ENCODE results near the gene REC114.
"Not testable (repeated sequence)": the region's sequence is repeated elsewhere in the genome, so short reads cannot be mapped to it uniquely, and the experiment has no call there.

Gene REC114

GRCh38 chr15:73457334-73457733 is 14.4 kb downstream of the REC114 start:
- DNase-seq: no peak

DNA sequence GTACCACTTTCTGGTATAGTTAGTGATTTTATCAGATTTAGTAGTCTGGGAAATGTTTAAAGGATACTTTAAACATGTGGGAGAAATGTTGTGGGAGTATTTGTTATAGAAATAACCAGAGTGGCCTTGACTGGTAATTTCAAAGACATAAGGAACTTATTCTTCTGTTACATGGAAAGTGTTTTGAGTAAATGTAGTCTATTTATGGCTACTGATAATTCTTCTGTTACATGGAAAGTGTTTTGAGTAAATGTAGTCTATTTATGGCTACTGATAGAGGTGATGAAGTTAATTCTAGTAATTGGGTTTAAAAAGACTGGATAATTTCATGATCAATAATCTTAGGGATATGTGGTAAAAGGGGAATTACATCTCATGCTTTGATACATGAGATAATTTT is 17.7 kb downstream of the REC114 start:
- DNase-seq: no peak

GRCh38 chr15:73464602-73465001 is 21.6 kb downstream of the REC114 start:
- DNase-seq: no peak

DNA sequence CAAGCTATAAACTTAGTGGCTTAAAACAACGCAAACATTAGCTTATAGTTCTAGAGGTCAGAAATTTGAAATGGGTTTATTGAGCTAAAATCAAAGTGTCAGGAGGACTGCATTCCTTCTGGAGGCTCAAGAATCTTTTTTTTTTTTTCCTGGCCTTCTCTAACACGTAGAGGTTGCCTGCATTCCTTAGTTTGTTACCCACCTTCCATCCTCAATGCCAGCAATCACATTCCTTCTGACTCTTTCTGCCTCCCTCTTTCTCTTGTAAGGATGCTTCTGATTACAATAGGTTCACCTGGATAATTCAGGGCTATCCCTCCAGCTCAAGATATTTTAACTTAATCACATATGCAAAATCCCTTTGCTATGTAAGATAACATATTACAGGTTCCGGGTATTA is 24.8 kb downstream of the REC114 start:
- no peak for DNase-seq

- DNase-seq: no peak
Observed at GRCh38 chr15:73474785-73475184, 31.8 kb downstream of the REC114 start.

DNA sequence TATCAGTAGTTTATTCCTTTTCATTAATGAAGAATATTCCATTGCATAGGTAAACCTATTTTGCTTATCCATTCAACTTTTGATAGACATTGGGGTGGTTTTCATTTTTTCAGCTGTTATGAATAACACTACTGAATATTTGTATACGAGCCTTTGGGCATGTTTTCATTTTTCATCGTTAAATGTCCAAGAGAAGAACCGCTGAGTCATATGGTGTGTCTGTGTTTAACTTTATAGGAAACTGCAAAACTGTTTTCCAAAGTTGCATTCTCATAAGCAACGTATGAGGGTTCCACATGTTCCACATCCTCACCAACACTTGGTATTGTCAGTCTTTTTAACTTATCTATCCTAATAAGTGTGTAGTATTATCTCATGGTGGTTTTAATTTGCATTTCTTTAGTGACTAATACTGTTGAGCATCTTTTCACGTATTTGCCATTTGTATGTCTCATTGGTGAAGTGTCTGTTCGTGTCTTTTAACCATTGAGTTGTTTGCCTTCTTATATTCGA is 33.8 kb downstream of the REC114 start:
- DNase-seq: no peak

DNA sequence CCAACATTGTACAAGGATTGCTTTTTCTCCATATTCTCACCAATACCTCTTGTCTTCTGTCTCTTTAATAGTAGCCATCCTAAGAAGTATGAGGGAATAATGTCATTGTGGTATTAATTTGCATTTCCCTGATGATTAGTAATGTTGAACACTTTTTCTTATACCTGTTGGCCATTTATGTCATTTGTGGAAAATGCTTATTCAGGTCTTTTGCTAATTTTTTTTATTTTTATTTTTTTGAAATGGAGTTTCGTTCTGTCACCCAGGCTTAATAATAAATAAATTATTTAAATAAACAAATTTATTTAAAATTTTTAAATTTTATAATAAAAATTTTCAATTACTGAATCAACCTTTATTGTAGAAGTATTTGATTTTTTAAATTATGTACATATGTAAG is 37.1 kb downstream of the REC114 start:
- DNase-seq: no peak

DNA sequence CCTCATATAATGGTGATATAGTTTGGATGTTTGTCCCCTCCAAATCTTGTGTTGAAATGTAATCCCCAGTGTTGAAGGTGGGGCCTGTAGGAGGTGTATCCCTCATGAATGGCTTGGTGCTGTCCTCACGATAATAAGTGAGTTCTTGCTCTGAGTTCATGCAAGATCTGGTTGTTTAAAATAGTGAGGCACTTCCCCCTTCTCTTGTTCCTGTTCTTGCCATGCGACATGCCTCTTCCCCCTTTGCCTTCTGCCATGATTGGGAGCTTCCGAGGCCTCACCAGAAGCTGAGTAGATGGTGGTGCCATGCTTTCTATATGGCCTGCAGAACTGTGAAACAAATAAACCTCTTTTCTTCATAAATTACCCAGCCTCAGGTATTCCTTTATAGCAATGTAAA is 39.2 kb downstream of the REC114 start:
- DNase-seq: peak; percentile 1

GRCh38 chr15:73483053-73483452 is 40.1 kb downstream of the REC114 start:
- no peak for DNase-seq

- no peak for DNase-seq
Observed at GRCh38 chr15:73485372-73485771, 42.4 kb downstream of the REC114 start.

DNA sequence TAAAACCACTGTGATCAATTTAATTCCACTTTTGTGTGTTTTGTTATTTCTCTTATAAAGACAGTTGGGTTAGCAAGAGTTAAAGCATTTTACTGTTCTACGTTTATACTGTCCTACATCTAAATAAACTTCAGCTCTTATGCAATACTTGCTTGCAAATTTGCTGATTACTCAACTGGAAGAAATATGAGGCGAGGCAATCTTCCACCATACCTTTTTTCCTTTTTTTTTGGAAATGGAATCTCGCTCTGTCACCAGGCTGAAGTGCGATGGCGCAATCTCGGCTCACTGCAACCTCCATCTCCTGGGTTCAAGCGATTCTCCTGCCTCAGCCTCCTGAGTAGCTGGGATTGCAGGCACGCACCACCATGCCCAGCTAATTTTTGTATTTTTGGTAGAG is 42.9 kb downstream of the REC114 start:
- DNase-seq: not testable (repeated sequence)

DNA sequence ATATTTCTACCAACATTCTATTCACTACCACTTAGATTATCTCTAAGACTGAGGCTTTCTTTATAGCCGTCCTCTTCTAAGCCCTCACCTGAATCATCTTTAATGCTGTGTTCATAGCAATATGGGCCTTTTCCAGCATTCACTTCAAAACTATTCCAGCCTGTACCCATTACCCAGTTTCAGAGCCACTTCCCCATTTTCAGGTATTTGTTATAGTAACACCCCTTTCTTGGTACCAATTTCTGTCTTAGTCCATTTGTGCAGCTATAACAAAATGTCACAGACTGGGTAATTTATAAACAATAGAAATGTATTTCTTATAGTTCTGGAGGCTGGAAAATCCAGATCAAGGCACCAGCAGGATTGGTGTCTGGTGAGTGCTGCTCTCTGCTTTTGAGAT is 45.7 kb downstream of the REC114 start:
- no peak for DNase-seq

DNA sequence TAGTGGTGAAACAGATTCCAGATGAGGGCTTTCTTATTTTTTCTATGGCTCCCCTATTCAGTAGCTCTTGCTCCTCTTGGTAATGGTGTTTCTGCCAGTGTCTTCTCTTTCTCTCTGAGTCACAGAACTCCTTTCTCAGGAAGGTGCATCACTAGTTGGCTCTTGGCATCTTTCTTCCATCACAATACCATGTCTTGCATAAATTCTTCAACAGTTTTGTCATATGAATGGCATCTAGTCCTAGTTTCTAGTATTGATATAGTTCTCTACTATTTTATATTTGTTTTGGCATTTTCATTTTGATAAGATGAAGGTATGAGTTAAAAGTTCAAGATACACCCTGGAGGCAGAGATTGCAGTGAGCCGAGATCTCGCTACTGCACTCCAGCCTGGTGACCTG is 51.0 kb downstream of the REC114 start:
- no peak for DNase-seq

DNA sequence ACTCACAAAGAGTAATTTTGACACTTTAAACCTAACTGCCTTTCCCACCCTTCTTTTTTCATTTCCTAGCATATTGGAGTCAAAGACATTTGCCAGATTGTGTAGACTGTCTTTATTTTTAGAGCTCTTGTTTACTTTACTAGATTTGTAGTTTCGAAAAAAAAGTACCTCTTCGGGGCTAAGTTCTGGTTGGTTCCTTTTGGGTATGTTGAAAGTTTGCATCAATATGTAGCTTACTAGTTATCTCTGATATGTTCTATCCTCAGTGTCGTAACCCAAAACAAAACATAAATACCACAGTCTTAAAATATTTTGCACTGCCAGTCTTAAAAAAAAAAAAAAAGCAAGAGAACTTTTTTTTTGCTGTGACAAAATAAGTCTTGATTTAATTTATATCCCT is 52.2 kb downstream of the REC114 start:
- DNase-seq: no peak

- no peak for DNase-seq
Observed at GRCh38 chr15:73500696-73501095, 57.7 kb downstream of the REC114 start.

GRCh38 chr15:73504885-73505284 is 61.9 kb downstream of the REC114 start:
- DNase-seq: no peak

- DNase-seq: no peak
Observed at GRCh38 chr15:73515527-73515926, 72.6 kb downstream of the REC114 start.

DNA sequence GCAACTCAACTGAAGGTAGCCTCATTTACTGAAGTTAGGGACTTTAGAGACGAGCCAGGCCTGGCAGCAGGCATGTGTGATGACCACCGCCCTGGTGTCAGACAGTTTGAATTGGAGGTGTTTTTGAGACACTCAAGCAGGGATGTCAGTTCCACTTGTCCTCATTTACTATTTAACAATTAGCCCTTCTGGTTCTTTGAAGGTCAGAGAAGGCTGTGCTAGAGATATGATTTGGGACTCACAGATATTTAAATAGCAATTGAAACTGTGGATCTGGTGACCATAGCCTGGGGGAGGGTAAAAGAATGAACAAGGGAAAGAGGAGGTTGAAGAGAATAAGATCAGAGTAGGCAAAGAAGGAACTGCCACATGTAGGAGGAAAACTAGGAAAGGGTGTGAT is 74.6 kb downstream of the REC114 start:
- no peak for DNase-seq

- DNase-seq: no peak
Observed at GRCh38 chr15:73518180-73518862, 75.4 kb downstream of the REC114 start.

GRCh38 chr15:73518876-73519733 is 76.1 kb downstream of the REC114 start:
- DNase-seq: no peak

DNA sequence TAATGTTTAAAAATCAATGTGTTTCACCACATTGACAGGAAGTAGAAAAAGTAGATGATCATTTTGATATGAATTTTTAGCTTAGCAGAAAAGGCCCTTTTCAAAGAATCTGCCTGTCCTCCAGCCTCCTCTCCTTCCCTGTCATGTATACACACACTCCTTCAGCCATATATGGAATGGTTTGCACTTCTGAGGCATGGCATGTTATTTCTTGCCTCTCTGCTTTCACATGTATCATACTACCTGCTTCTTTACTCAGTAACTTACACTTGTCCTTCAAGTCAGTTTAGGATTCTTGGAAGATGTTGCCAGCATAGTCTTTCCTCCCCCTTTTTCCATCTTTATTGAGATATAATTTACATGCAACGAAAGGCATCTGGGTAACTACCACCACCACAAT is 79.0 kb downstream of the REC114 start:
- no peak for DNase-seq

DNA sequence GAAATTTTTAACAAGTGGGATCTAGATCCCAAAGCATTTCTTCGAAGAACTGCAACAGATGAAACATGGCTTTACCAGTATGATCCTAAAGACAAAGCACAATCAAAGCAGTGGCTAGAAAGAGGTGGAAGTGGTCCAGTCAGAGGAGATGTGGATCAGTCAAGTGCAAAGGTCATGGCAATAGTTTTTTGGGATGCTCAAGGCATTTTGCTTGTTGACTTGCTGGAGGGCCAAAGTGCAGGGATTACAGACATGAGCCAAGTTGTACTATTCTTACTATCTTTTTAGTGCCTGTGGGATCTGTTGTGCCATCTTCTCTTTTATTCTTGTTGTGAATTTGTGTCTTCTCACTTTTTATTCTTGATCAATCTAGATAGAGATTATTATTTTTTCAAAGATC is 82.0 kb downstream of the REC114 start:
- DNase-seq: no peak

GRCh38 chr15:73527598-73527997 is 84.6 kb downstream of the REC114 start:
- DNase-seq: no peak

GRCh38 chr15:73530649-73531048 is 87.7 kb downstream of the REC114 start:
- DNase-seq: no peak
